ENCODE measurements around the gene PPFIA1. TPM values are rescaled to one million over a fixed set of nuclear protein-coding genes. Genes with fewer than 3 reads are reported as not detected.
A peak's percentile ranks its signal among the peaks of the same experiment; 100 is the strongest.

PPFIA1 gene
- 104 and 113 TPM in 2 replicates for total RNA-seq (2021)
- percentile 92 among the genes with signal in this experiment for Bru-seq, nascent RNA
- percentile 93 among the genes with signal in this experiment for BruChase-seq, experiment 1, labeled RNA remaining after a 2-hour chase
- BruChase-seq, experiment 2, labeled RNA remaining after a 6-hour chase = percentile 97 among the genes with signal in this experiment
- long read RNA-seq, full-length matches to known transcripts = 26 of 130 reads
- long read RNA-seq, partial matches to known transcripts = 39 of 130 reads
- long read RNA-seq, other reads (novel, unspliced or antisense) = 65 of 130 reads

GRCh38 chr11:70270104-70270876 is at the start of gene PPFIA1:
Gene PPFIA1 (plus strand): TSS chr11:70270690. CDS start chr11:70272173, 1,483 bp downstream.
- peak within 1 kb of the TSS; percentile 96 for H3K4me3 ChIP-seq (ENCODE audit: low read depth, low read length, poor library complexity, severe bottlenecking)
- ChIA-PET POLR2A (ENCODE audit: low non-redundant PET) (no interaction called here), CTCF (no interaction called here)
- H3K36me3 ChIP-seq (ENCODE audit: insufficient read depth, low read length, poor library complexity, severe bottlenecking) = peaks cover 33% of the 10 kb centered on the region
- no peaks in the 10 kb centered on the region for H3K9me3 ChIP-seq (ENCODE audit: low read depth, low read length, poor library complexity, severe bottlenecking)
- TF ChIP-seq EZH2 (IDR thresholded peaks at IDR 0.05; ENCODE audit: borderline replicate concordance, low read depth, low read length, poor library complexity, severe bottlenecking) (no peak), CTCF (conservative IDR thresholded peaks at IDR 0.05; ENCODE audit: low read depth, low read length) (no peak)
- peak; percentile 98 for DNase-seq (ENCODE audit: low spot score)
- intact Hi-C loops (cut with micrococcal nuclease; ENCODE audit: unreplicated experiment) = no loop called here
- peaks cover 64% of the 10 kb centered on the region for H3K4me1 ChIP-seq (ENCODE audit: insufficient read depth, low read length, poor library complexity, severe bottlenecking)
- BruUV-seq (replicated peaks) = no TSS peak
- peak within 1 kb of the TSS; percentile 82 for H3K27ac ChIP-seq (ENCODE audit: low read depth, low read length, poor library complexity, severe bottlenecking)
- H3K27me3 ChIP-seq (replicated peaks; ENCODE audit: insufficient read depth, low read depth, low read length, poor library complexity) = no peaks in the 10 kb centered on the region

DNA sequence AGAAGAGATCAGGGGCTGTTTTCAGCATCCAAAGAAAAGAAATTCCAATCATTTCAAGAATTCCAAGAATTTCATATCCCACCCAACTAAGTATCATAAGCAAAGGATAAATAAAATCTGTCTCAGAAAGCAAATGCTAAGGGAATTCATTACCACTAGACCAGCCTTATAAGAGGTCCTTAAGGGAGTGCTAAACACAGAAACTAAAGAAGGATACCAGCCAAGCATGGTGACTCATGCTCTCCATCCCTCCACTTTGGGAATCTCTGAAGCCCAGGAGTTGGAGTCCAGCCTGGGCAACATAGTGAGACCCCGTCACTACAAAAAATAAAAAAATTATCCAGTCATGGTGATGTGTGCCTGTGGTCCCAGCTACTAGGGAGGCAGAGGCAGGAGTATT is 49.6 kb upstream of the PPFIA1 start:
- DNase-seq (ENCODE audit: low spot score) = no peak
- Histone ChIP-seq H3K9me3 (ENCODE audit: low read depth, low read length, poor library complexity, severe bottlenecking) (no peaks in the 10 kb centered on the region), H3K4me1 (ENCODE audit: insufficient read depth, low read length, poor library complexity, severe bottlenecking) (no peaks in the 10 kb centered on the region), H3K27ac (ENCODE audit: low read depth, low read length, poor library complexity, severe bottlenecking) (no peak overlapping the region), H3K4me3 (ENCODE audit: low read depth, low read length, poor library complexity, severe bottlenecking) (no peak overlapping the region), H3K27me3 (replicated peaks; ENCODE audit: insufficient read depth, low read depth, low read length, poor library complexity) (no peaks in the 10 kb centered on the region), H3K36me3 (ENCODE audit: insufficient read depth, low read length, poor library complexity, severe bottlenecking) (no peaks in the 10 kb centered on the region)
- no TSS peak for BruUV-seq (replicated peaks)
- POLR2A ChIA-PET (ENCODE audit: low non-redundant PET) = no interaction called here
- CTCF ChIA-PET = no interaction called here
- intact Hi-C loops (cut with micrococcal nuclease; ENCODE audit: unreplicated experiment) = no loop called here
- TF ChIP-seq EZH2 (IDR thresholded peaks at IDR 0.05; ENCODE audit: borderline replicate concordance, low read depth, low read length, poor library complexity, severe bottlenecking) = no peak
- no peak for TF ChIP-seq CTCF (conservative IDR thresholded peaks at IDR 0.05; ENCODE audit: low read depth, low read length)

DNA sequence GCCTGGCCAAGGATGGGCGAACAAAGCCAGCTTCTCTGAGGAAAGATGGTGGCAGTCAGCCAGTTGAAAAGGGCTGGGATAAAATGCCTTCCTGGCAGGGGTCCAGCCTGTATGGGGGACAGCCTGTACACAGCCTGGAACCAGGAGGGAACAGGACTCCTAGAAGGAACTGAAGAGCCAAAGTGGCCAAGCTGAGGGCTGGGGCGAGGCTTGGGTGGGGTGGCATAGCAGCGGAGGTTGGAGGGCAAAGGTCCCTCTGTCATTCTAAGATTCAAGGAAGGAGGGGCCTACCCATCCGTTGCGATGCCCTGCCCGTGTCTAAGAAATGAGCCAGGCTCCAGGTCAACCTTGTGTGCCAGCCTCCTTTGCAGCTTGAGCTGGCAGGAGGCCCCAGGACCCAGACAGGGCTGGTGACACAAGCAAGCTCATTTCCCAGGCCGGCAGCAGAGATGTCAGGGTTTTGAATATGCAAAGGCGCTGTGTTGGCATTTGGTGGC is 44.8 kb upstream of the PPFIA1 start:
- CTCF ChIA-PET = no interaction called here
- intact Hi-C loops (cut with micrococcal nuclease; ENCODE audit: unreplicated experiment) = no loop called here
- DNase-seq (ENCODE audit: low spot score) = peak; percentile 62

More for the DNA sequence above, 44.8 kb upstream of the PPFIA1 start:
- BruUV-seq (replicated peaks) = no TSS peak
- POLR2A ChIA-PET (ENCODE audit: low non-redundant PET) = no interaction called here
- Histone ChIP-seq H3K4me3 (ENCODE audit: low read depth, low read length, poor library complexity, severe bottlenecking) (no peak overlapping the region), H3K9me3 (ENCODE audit: low read depth, low read length, poor library complexity, severe bottlenecking) (no peaks in the 10 kb centered on the region), H3K27ac (ENCODE audit: low read depth, low read length, poor library complexity, severe bottlenecking) (no peak overlapping the region), H3K4me1 (ENCODE audit: insufficient read depth, low read length, poor library complexity, severe bottlenecking) (no peaks in the 10 kb centered on the region), H3K36me3 (ENCODE audit: insufficient read depth, low read length, poor library complexity, severe bottlenecking) (no peaks in the 10 kb centered on the region), H3K27me3 (replicated peaks; ENCODE audit: insufficient read depth, low read depth, low read length, poor library complexity) (no peaks in the 10 kb centered on the region)
- TF ChIP-seq EZH2 (IDR thresholded peaks at IDR 0.05; ENCODE audit: borderline replicate concordance, low read depth, low read length, poor library complexity, severe bottlenecking) = no peak
- no peak for TF ChIP-seq CTCF (conservative IDR thresholded peaks at IDR 0.05; ENCODE audit: low read depth, low read length)

All from A673 (cell line).